ENCODE results near the gene NINJ1.
A peak's percentile ranks its signal among the peaks of the same experiment; 100 is the strongest.

Gene NINJ1

DNA sequence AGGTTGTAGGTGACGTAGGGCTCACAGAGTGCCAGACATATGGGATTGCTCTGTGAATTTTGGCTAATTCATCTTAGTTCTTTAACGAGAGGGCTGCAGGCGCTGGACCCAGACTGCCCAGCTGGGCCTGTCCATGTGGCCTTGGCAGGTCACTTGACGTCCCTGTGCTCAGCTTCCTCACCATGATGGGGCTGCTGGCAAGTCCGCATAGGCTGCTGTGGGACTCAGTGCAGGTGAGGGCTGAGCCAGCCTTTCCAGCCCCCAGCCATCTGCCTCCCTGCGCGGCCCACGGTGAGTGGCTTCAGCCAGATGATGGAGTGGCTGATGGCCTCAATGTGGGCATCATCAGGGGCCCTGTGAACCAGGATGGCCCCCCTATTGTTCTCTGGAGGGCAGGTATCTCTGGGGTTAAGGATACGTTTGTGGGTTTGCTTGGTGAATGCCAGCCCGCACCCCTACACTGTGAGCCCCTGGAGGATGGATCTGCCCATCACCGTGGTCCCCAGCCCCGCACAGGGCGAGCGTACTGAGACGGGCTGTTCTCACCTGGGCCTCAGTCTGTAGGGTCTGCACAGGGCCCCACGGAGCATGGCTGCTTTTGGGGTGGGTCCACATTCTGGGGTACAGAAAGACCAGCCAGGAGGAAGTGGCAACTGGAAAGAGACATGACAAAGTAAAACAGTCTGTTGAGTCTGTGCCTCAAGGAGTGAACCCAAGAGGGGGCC is 34.3 kb downstream of the NINJ1 start:
- DNase-seq: no peak

DNA sequence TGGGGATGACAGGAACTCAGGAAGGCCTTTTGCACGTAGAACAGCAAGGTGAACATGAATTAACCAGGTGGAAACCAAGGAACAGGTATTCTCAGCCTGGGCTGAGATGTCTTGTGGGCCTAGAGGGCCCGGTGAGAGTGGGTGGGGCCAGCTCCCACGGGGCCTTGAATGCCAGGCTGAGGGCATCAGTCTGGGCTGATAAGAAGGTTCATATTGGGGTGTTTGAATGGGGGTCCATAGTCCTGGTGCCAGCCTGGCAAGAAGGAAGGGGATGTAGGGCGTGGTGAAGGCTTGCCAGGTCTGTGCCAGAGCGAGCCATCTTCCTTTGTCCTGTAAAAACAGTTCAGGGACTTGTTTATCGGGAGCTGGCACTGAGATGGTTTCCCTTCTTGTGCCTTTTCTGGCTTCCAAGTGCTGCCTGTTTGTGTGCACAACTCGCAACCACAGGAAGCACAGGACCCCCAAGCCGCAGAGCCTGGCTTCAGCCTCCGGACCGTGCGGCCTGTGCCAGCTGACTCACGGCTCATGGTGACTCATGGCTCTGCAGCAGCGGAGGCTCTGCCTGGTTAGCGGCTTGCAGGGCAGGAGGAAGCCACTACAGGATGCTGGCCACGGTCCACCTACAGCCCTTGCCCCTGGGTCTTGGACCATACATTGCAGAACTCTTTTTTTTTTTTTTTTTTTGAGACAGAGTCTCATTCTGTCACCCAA is 35.7 kb downstream of the NINJ1 start:
- peak; percentile 59 for DNase-seq

DNA sequence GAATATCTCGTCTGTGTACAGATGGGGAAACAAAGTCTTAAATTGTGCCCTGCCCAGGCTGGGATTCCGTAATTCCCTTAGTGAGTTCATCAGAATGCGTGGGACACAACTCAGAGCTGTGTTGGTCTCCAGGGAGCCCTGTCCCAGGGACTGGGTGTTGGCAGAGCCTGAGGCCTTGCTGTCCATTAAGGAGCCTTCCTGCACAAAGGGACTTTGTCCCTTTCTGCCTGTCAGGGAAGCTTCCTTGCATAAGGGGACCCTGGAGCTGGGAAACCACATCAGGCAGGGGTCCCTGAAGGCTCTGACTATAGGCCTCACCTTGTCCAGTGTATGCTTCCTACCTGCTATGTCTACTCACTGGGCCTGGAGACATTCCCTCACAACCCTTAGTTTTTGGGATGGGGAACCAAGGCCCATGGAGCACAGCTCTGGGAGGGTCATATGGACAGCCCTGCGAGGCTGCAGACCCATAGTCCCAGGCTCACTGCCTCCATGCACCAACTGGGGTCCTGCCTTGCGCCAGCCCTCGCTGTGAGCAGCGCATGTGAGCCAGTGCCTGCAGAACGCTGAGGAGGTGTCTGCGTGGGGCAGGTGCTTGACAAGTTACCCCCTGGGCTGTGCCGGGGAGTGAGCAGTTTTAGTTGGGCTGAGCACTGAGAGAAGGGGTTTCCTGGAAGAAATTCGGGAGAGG is 36.4 kb downstream of the NINJ1 start:
- DNase-seq: no peak

DNA sequence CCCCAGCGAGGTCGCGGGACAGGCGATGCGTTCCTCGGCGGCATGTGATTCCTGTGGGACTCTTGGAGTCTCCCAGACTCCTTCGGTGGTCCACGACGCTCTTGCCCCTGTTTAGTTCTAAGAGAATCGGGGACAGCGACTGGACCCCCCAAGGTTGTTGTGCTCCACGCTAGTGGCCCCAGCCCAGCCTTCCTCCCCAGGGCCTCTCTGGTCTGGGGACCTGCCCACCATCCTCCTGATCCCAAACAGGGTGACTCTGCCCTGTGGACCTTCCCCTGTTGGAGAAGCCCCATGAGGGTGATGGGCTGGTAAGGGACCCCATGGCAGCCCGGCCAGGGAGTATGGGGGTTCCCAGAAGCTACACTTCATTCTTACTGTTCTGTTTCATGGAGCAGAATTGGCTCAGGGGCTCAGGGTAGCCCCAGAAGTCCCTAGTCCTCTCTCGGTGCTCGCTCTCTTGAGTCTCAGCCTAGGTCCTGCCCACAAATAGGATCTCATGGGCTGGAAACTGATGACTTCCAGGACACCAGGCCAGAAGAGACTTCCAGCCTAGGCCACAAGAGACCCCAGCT is 37.2 kb downstream of the NINJ1 start:
- DNase-seq: no peak

DNA sequence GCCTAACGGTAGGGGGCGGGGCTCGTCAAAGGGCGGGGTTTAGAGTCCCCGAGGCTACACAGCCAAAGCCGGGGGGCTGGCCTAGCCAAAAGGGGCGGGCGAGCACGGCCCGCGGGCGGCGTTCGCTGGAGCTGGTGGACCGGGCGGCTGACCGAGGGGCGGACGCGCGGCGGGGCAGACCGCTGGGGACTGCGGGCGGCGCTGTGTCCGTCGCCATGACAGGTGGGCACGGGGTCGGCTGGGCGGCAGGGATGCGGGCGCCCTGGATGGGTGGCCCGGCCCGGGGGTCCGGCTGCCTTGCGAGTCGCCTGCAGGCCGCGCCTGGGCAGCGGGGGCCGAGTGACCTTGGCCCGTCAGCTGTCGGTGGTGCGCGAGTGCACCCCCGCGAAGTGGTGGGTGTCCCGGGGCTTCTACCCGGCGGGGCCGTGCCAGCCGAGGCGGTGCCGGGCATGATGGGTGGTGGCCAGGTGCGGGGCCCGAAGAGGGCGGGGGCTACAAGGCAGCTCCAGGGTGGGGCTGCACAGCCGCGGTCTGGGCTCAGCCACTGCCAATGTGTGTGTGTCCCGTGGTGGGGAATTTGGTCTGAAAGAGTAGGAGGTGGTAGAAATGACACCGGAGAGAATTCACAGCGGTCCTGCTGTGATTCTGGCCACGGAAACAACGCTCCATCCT is 37.8 kb downstream of the NINJ1 start, which contains the start of gene CARD19:
TSS of gene CARD19 (plus strand) at position 87 of the 672 bp plus-strand sequence. CDS start at position 216, 129 bp downstream.
- DNase-seq: no peak

DNA sequence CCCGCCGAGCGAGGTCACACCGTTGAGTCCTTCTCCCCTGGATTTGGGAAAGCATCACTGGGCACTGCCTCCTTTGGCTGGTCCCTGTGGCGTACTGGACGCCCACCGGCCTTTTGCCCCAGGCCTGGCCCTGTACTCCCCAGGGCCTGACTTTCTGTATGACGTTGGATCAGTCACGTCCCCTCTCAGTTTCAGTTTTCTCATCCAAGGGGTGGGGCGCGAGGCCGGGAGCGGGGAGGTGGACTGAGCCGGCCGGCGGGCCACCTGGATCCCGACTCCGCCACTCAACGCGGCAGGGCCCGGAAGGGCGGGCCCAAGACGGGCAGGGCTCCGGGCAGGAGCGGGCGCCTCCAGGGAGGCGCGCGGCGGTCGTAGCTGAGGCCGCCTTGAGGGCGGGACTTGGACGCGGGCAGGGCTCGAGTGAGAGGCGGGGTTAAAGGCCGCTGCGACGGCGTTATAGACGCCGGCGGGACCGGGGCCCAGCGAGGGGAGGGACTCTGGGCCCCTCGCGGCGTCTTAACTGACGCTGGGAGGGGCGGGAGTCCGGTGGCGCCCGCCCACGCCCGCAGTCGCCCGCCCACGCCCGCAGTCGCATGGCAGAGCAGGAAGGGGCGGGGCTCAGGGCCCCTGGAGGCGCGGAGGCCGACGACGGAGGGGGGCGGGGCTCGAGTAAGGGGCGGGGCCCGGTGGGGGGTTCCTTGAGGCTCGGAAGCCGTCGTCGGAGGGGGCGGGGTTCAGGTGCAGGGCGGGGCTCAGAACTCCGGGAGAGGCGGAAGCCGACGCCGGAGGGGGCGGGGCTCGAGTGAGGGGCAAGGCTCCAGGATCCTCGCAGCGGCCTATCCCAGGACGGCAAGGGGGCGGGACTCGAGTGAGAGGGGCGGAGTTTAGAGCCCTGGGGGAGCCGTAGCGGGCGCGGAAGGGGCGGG is 38.6 kb downstream of the NINJ1 start:
- peak; percentile 90 for DNase-seq

DNA sequence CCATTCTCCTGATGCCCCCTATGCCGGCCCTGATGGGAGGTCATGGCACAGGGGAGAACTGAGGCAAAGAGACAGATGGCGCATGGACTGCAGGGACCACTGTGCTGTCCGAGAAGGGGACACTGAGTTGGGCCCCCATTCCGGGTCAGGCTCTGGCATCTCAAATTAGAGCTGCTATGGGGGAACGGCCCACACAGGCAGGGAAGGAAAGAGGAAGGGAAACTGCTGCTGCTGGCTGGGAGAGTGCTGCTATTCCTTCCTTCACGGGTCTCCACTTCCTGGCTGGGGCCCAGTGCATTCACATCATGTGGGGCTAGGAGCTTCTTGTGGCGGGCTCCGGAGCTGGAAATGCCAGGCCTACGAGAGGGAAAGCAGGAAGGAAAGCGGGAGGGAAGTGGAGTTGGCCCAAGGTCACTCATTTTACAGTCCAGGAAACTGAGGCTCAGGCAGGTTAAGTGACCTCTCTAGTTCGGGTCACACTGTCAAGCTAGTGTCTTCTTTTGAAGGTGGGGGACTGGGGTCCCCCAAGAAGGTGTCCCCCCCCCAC is 39.3 kb downstream of the NINJ1 start:
- no peak for DNase-seq

DNA sequence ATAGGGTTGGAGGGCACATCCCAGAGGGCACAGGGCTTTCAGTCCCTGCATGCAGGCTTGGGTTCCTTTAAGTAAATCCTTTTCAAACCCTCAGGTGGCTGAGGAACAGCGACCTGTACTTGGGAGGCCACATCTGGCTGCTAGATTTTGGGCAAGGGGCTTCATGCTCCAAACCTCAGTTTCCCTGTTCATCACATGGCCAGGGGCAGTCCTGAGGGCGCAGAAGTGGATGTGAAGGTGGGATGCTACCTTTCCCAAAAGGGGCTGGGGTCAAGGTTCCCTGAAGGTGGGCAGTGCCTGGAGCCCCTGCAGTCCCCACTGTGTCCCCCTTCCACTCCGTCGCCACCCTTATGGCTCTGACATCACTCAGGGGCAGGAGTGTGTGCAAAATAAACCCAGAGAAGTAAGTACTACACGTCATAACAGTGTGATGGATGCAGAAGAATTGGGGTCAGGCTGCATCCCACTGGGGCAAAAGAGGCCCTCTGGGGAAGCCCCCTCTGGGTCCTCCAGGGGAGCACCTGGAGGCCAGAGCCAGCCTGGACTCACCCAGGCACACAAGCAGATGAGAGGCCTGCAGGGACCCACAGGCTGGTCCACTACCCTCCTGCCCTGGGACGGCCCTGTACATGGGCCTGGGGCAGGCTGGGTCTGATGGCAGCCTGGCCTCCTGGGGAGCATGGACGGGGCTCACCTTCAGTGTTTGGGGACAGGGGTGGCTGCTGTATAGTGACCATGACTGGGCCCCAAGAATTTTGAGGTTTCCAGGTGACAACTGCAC is 40.0 kb downstream of the NINJ1 start:
- DNase-seq: no peak

DNA sequence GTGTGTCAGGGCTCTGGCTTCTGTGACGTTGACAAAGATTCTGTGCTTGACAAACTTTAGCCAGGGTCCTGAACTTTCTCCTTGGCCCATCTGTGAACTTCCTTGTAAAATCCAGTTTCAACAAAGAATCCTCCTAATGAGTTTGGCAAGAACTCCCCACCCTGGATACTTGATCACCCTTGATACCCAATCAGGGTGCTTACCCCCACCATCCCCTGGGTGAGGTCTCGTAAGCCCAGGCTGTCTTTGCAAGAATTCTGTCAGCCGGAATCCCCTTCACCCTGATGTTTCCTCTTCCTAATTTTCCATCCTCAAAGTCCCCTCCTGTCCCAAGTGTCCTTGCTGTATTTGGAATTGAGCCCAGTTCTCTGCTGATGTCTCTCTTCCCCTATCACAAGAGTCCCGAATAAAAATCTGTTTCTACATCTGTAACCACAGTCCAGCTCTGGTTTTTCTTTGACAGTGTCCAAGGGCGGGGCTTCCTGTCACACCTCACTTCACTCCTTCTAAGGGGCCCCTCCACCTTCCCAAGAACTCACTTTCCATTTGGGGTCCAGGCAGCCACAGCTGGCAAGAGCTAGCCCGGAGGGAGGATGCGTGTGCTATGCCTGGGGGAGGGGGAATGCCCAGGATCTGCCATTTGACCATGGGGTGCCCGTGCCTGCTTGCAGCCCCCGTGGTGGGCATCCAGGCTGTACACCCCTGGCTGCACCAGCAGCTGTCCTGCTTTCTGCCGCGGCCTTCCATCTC is 40.7 kb downstream of the NINJ1 start:
- DNase-seq: no peak

DNA sequence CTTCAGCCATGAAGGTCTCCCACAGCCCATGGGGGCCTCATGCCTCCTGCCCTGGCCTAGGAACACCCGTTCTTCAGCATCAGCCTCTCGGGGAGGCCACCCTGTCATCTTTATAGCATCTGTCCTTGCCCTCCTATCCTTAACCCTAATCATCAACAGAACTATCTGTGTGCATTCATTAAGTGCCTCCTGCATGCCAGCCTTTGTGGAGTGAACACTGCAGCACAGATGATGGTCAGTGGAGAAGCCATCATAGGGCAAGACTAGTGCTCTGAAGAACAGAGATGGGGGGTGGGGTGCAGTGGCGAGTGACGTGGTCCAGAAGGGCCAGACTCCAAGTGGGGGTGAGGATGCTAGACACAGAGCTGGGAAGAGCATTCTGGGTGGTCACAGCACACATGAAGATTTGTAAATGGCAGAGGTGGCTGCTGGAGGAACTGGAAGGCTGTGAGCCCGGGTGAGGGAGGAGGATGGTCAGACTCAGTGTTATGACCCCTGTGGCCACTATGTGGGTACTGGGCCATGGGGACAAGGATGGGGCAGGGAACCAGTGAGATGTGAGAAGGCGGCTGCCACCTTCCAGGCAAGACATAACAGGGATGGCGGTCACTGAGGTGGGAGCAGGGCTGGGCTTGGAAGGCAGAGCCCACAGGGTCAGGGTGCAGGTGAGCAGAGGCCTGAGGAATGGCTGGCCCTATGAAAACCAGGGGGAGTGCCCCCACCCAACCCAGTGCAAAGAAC is 41.6 kb downstream of the NINJ1 start:
- no peak for DNase-seq

DNA sequence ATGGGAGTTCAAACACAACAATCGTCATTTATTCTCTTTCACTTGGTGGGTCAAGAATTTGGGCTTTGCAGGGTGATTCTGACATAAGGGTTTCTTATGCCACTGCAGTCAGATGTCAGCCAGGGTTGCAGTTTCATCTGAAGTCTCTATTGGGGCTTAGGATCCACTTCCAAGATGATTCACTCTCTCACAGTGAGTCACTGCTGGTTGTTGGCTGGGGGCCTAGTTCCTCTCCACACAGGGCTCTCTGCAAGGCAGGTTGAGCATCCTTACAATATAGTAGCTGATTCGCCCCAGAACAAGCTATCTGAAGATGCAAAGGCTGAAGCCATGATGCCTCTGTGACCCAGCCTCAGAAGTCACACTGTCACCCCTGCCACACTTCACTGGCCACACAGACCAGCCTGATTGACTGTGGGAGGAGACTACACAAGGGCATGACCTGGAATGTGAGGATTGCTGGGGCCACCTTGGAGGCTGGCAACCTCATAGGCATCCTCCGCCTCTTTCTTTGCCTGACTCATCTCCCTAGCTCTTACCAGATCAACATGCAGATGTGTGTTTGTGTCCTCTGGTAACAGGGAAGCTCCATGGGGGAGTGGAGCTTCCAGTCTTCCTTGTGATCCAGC is 42.5 kb downstream of the NINJ1 start:
- no peak for DNase-seq

DNA sequence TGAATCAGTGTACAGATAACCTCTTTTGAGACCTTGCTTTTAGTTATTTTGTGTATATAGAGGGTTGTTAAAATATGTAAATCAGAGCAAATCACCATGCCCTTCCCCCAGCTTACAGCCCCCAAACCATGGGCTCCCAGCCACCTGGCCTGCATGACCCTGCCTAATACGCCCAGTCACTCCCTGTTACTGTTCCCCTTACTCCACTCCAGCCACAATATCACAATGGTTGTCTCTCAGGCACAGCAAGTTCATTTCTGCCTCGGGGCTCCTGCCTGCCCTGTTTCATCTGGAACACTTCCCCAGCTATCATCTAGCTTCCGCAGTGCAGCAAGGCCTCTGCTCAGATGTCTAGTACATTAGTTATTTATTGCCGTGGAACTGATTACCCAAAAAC is 43.0 kb downstream of the NINJ1 start:
- DNase-seq: no peak

DNA sequence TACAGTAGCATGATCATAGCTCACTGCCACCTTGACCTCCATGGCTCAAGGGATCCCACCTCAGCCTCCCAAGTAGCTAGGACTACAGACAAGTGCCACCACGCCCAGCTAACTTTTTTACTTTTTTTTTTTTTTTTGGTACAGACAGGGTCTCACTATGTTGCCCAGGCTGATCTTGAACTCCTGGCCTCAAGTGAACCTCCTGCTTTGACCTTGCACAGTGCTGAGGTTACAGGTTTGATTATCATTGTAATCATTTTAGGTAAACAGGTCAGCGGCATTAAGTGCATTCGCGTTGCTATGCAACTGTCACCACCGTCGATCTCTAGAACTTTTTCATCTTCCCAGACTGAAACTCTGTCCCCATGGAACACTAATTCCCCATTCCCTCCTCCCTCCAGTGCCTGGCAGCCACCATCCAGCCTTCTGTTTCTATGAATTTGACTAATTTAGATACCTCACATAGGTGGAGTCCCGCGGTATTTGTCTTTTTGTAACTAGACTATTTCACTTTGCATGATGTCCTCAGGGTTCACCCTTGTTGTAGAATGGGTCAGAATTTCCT is 43.9 kb downstream of the NINJ1 start:
- no peak for DNase-seq

DNA sequence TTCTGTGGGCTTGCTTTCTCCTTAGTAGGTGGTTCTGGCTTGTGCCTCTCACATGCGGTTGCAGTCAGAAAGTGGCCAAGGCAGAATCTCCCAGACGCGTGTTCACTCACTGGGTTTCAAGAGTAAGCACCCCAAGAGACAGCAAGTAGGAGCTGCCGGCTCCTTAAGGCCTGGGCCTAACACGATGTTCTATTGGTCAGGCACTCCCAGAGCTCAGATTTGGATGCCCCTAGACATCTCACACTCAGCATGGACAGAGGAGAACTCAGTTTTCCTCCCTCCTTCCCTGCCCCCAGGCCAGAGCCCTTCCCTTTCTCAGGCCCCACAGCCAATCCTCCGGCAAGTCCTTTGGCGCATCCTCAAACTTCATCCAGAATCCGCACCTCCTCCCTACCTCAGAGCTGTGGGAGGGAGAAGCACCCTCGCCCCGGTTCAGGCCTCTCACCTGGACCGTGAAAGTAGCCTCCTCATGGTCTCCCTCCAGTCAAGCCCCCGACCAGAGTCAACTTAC is 44.5 kb downstream of the NINJ1 start:
- DNase-seq: no peak

DNA sequence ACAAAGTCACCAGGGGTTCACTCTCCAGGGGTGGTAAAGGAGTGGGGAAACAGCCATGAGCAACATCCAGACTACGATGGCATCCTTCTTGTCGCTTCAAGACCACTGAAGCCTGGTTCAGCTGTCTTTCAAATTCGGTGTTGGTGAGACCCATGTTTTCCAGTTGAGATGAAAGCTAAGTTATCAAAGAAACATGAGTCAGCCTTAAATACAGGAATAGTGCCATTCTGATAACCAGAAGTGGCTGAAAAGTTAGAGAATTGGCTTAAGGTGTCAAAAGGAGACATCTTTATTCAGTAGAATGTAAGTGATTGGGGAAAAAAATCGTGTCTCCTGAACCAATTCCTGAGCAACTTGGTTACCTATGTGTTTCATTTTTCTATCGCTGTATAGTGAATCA is 45.0 kb downstream of the NINJ1 start:
- no peak for DNase-seq

DNA sequence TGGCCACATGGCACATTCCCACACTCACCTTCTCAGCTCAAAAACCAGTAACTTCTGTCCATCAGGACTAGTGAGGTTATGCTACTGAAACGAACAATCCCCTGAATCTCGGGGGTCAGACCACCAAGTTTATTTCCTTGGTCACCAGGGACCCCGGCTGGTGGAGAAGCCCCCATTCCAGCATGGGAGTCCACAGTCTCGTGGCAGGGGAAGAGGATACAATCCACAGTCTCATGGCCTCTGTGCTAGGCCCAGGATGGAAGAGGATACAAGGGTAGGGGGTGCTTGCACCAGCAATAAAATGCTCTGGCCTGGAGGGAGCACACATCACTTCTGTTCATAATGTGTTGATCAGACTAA is 45.4 kb downstream of the NINJ1 start:
- no peak for DNase-seq

DNA sequence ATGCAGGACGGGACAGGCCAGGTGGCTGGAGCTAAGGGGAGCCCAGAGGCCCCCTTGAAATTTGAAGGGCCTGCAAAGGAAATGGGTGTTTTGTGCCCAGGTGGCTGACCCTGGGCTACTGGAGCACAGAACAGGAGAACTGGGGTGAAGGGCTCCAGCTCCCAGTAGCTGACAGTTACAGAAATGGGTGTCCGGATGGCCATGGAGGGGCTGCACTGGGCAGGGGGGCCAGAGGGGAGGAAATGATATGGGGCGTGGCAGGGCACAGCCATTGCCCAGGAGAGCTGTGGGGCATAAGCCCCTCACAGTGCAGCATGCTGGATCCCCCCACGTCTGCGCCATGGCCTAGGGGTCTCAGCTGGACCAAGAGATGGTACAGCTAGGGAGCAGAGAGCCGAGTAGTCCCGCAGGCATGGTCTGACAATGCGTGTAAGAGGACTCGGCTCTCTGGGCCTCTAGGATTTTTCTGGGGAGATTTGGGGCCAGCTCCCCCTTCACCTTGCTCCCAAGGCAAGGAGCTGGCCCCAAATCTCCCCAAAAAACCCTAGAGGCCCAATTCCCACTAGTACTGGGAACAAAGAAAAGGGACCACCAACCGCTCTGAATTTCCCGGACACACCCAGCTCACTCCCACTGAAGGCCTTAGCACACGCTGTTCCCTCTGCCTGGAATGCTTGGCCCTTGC is 45.9 kb downstream of the NINJ1 start:
- DNase-seq: no peak

All from NCI-H446 treated with DMSO at 0.1 percent for 48 hours (cell line).